ENCODE measurements around the gene ARPP21. TPM values are rescaled to one million over a fixed set of nuclear protein-coding genes. Genes with fewer than 3 reads are reported as not detected.
"Not testable (repeated sequence)": the region's sequence is repeated elsewhere in the genome, so short reads cannot be mapped to it uniquely, and the experiment has no call there.

The ARPP21 gene
- total and polyA plus RNA-seq, 9 donors: 116 to 225 (median 155) TPM

- DNase-seq: no peak
- no peak overlapping the region for H3K4me3 ChIP-seq (ENCODE audit: low read length)
- no peaks in the 10 kb centered on the region for H3K27me3 ChIP-seq (ENCODE audit: control insufficient read depth, insufficient read depth, low read length)
- H3K9me3 ChIP-seq (replicated peaks; ENCODE audit: control insufficient read depth, low read depth, low read length): no peaks in the 10 kb centered on the region
- no peaks in the 10 kb centered on the region for H3K4me1 ChIP-seq (ENCODE audit: control insufficient read depth, insufficient read depth, low read length)
- no peak overlapping the region for H3K27ac ChIP-seq (ENCODE audit: low read length)
- no peaks in the 10 kb centered on the region for H3K36me3 ChIP-seq (ENCODE audit: control insufficient read depth, insufficient read depth, low read length)
- 90% methylated on average over 2 of the region's 4 CpGs for WGBS (ENCODE audit: insufficient coverage)
These were observed 146.0 kb downstream of the ARPP21 start for GRCh38 chr3:35785234-35785888.

GRCh38 chr3:35787936-35788335 lies 148.6 kb downstream of the ARPP21 start:
- Histone ChIP-seq H3K36me3 (ENCODE audit: control insufficient read depth, insufficient read depth, low read length) (peaks cover 2% of the 10 kb centered on the region), H3K4me1 (ENCODE audit: control insufficient read depth, insufficient read depth, low read length) (no peaks in the 10 kb centered on the region), H3K4me3 (ENCODE audit: low read length) (peak overlapping the region; percentile 5), H3K27me3 (ENCODE audit: control insufficient read depth, insufficient read depth, low read length) (no peaks in the 10 kb centered on the region), H3K27ac (ENCODE audit: low read length) (no peak overlapping the region), H3K9me3 (replicated peaks; ENCODE audit: control insufficient read depth, low read depth, low read length) (no peaks in the 10 kb centered on the region)
- no peak for DNase-seq
- whole genome bisulfite sequencing (ENCODE audit: insufficient coverage): no CpG with 5 or more reads among the region's 1 CpG

GRCh38 chr3:35789042-35789831 lies 149.9 kb downstream of the ARPP21 start:
- peak; percentile 45 for DNase-seq
- H3K9me3 ChIP-seq (replicated peaks; ENCODE audit: control insufficient read depth, low read depth, low read length): no peaks in the 10 kb centered on the region
- H3K27ac ChIP-seq (ENCODE audit: low read length): peak overlapping the region; percentile 45
- no peaks in the 10 kb centered on the region for H3K4me1 ChIP-seq (ENCODE audit: control insufficient read depth, insufficient read depth, low read length)
- 45% methylated on average over 2 of the region's 4 CpGs for WGBS (ENCODE audit: insufficient coverage)
- peak overlapping the region; percentile 19 for H3K4me3 ChIP-seq (ENCODE audit: low read length)
- H3K27me3 ChIP-seq (ENCODE audit: control insufficient read depth, insufficient read depth, low read length): no peaks in the 10 kb centered on the region
- H3K36me3 ChIP-seq (ENCODE audit: control insufficient read depth, insufficient read depth, low read length): peaks cover 5% of the 10 kb centered on the region

GRCh38 chr3:35790764-35791163 lies 151.4 kb downstream of the ARPP21 start:
- no CpG with 5 or more reads among the region's 1 CpG for WGBS (ENCODE audit: insufficient coverage)
- H3K4me1 ChIP-seq (ENCODE audit: control insufficient read depth, insufficient read depth, low read length): no peaks in the 10 kb centered on the region
- no peak overlapping the region for H3K4me3 ChIP-seq (ENCODE audit: low read length)
- peaks cover 5% of the 10 kb centered on the region for H3K36me3 ChIP-seq (ENCODE audit: control insufficient read depth, insufficient read depth, low read length)
- DNase-seq: no peak
- no peaks in the 10 kb centered on the region for H3K9me3 ChIP-seq (replicated peaks; ENCODE audit: control insufficient read depth, low read depth, low read length)
- no peak overlapping the region for H3K27ac ChIP-seq (ENCODE audit: low read length)
- H3K27me3 ChIP-seq (ENCODE audit: control insufficient read depth, insufficient read depth, low read length): no peaks in the 10 kb centered on the region

GRCh38 chr3:35793667-35794066 lies 154.3 kb downstream of the ARPP21 start:
- Histone ChIP-seq H3K36me3 (ENCODE audit: control insufficient read depth, insufficient read depth, low read length) (peaks cover 5% of the 10 kb centered on the region), H3K4me3 (ENCODE audit: low read length) (no peak overlapping the region), H3K4me1 (ENCODE audit: control insufficient read depth, insufficient read depth, low read length) (no peaks in the 10 kb centered on the region), H3K27ac (ENCODE audit: low read length) (no peak overlapping the region), H3K27me3 (ENCODE audit: control insufficient read depth, insufficient read depth, low read length) (no peaks in the 10 kb centered on the region), H3K9me3 (replicated peaks; ENCODE audit: control insufficient read depth, low read depth, low read length) (no peaks in the 10 kb centered on the region)
- WGBS (ENCODE audit: insufficient coverage): 100% methylated on average over 1 of the region's 1 CpG
- no peak for DNase-seq

GRCh38 chr3:35800960-35801459 lies 161.7 kb downstream of the ARPP21 start:
- WGBS (ENCODE audit: insufficient coverage): 100% methylated on average over 1 of the region's 1 CpG
- Histone ChIP-seq H3K4me1 (ENCODE audit: control insufficient read depth, insufficient read depth, low read length) (no peaks in the 10 kb centered on the region), H3K27ac (ENCODE audit: low read length) (no peak overlapping the region), H3K9me3 (replicated peaks; ENCODE audit: control insufficient read depth, low read depth, low read length) (no peaks in the 10 kb centered on the region), H3K27me3 (ENCODE audit: control insufficient read depth, insufficient read depth, low read length) (no peaks in the 10 kb centered on the region), H3K4me3 (ENCODE audit: low read length) (no peak overlapping the region), H3K36me3 (ENCODE audit: control insufficient read depth, insufficient read depth, low read length) (no peaks in the 10 kb centered on the region)
- DNase-seq: no peak

GRCh38 chr3:35814531-35814930 lies 175.2 kb downstream of the ARPP21 start:
- no CpG with 5 or more reads among the region's 4 CpGs for WGBS (ENCODE audit: insufficient coverage)
- Histone ChIP-seq H3K4me1 (ENCODE audit: control insufficient read depth, insufficient read depth, low read length) (no peaks in the 10 kb centered on the region), H3K9me3 (replicated peaks; ENCODE audit: control insufficient read depth, low read depth, low read length) (no peaks in the 10 kb centered on the region), H3K4me3 (ENCODE audit: low read length) (no peak overlapping the region), H3K27ac (ENCODE audit: low read length) (no peak overlapping the region), H3K36me3 (ENCODE audit: control insufficient read depth, insufficient read depth, low read length) (no peaks in the 10 kb centered on the region), H3K27me3 (ENCODE audit: control insufficient read depth, insufficient read depth, low read length) (no peaks in the 10 kb centered on the region)
- no peak for DNase-seq

GRCh38 chr3:35815796-35816195 lies 176.5 kb downstream of the ARPP21 start:
- H3K27me3 ChIP-seq (ENCODE audit: control insufficient read depth, insufficient read depth, low read length); H3K4me1 ChIP-seq (ENCODE audit: control insufficient read depth, insufficient read depth, low read length); H3K36me3 ChIP-seq (ENCODE audit: control insufficient read depth, insufficient read depth, low read length): not testable (repeated sequence)

GRCh38 chr3:35817216-35817615 lies 177.9 kb downstream of the ARPP21 start:
- 79% methylated on average over 2 of the region's 4 CpGs for WGBS (ENCODE audit: insufficient coverage)
- Histone ChIP-seq H3K9me3 (replicated peaks; ENCODE audit: control insufficient read depth, low read depth, low read length) (no peaks in the 10 kb centered on the region), H3K27me3 (ENCODE audit: control insufficient read depth, insufficient read depth, low read length) (no peaks in the 10 kb centered on the region), H3K27ac (ENCODE audit: low read length) (no peak overlapping the region), H3K4me3 (ENCODE audit: low read length) (no peak overlapping the region), H3K4me1 (ENCODE audit: control insufficient read depth, insufficient read depth, low read length) (no peaks in the 10 kb centered on the region), H3K36me3 (ENCODE audit: control insufficient read depth, insufficient read depth, low read length) (no peaks in the 10 kb centered on the region)
- DNase-seq: no peak

More at GRCh38 chr3:35815796-35816195, 176.5 kb downstream of the ARPP21 start:
- not testable (repeated sequence) for DNase-seq; H3K9me3 ChIP-seq (replicated peaks; ENCODE audit: control insufficient read depth, low read depth, low read length); H3K4me3 ChIP-seq (ENCODE audit: low read length); H3K27ac ChIP-seq (ENCODE audit: low read length)

GRCh38 chr3:35832140-35832571 lies 192.8 kb downstream of the ARPP21 start:
- WGBS (ENCODE audit: insufficient coverage): 64% methylated on average over 5 of the region's 5 CpGs
- Histone ChIP-seq H3K4me3 (ENCODE audit: low read length) (no peak overlapping the region), H3K27me3 (ENCODE audit: control insufficient read depth, insufficient read depth, low read length) (no peaks in the 10 kb centered on the region), H3K4me1 (ENCODE audit: control insufficient read depth, insufficient read depth, low read length) (no peaks in the 10 kb centered on the region), H3K36me3 (ENCODE audit: control insufficient read depth, insufficient read depth, low read length) (no peaks in the 10 kb centered on the region), H3K9me3 (replicated peaks; ENCODE audit: control insufficient read depth, low read depth, low read length) (no peaks in the 10 kb centered on the region), H3K27ac (ENCODE audit: low read length) (no peak overlapping the region)
- DNase-seq: peak; percentile 45
